AG09319 (cell line): Measurements from ENCODE around the gene OR2T27.
"Not testable (repeated sequence)": the region's sequence is repeated elsewhere in the genome, so short reads cannot be mapped to it uniquely, and the experiment has no call there.

Experiments
- DNase-seq: peaks from one replicate; pipeline ENCODE4 v3.0.0-alpha.2; 2010; ENCODE audit warnings: low read depth; ENCODE audit errors: extremely low read depth
- TF ChIP-seq, protein P1 (sequence below): IDR thresholded peaks from 2 replicates; pipeline ENCODE4 v1.5.1; 2011; ENCODE audit warnings: low read depth, mild to moderate bottlenecking, inconsistent platforms, low read length, moderate library complexity

The OR2T27 gene

GRCh38 chr1:248642971-248643651 is 12.2 kb downstream of the OR2T27 start:
- not testable (repeated sequence) for DNase-seq

- DNase-seq: not testable (repeated sequence)
Measured at GRCh38 chr1:248641583-248641982, 13.7 kb downstream of the OR2T27 start.

DNA sequence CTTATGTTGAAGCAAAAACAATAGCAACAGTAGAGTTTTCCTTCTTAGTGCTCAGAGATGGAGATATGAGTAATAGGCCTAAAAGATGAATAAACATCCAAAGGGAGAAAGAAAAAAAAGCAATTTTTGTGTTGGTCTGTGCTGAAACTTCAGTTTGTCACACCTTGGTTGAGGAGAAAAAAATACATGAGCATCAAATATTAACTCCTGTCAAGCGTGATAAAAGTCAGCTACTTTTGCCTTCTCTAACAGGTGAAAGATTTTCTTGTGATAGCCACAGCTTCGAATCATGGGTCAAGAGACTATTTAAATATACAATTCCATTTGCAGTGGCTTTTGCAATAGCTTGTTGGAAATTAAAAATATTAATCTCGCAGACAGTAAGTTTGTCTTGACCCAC is 14.4 kb downstream of the OR2T27 start:
- not testable (repeated sequence) for DNase-seq

DNA sequence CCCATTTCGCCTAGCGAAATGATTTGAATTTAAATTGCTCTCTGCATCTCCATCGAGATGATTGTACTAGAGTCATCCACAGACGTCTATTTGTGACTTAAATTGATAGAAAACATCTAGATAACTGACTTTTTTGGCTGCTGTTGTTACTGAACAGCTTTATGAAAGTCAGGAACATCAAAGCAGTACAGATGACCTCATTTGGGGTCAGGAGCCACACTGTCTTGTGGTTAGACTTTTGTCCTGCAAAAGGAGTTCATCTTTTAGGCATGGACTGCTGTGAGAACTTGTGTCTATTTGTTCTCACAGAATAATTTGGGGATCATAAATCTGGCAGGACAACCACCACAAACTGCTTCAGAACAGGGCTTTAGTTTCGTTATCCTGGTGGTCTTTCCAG is 15.7 kb downstream of the OR2T27 start:
- DNase-seq: not testable (repeated sequence)

DNA sequence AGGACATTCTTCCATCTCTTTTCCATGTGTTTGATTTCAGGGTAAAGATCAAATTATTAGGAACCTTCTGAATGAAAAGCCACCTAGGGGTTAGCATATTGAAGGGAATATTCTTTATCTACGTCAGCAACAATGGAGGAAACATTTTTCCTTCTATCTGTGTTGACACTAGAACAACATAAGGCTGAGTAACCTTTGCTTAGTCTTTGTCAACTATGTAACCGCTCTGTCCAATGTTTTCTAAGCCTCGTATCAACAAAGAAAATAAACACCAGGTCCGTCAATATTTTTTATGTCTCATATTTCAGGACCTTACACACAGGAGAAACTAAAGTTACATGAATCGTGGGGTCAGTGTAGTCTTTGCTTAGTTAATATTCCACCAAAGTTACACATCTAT is 18.7 kb downstream of the OR2T27 start:
- DNase-seq: not testable (repeated sequence)

DNA sequence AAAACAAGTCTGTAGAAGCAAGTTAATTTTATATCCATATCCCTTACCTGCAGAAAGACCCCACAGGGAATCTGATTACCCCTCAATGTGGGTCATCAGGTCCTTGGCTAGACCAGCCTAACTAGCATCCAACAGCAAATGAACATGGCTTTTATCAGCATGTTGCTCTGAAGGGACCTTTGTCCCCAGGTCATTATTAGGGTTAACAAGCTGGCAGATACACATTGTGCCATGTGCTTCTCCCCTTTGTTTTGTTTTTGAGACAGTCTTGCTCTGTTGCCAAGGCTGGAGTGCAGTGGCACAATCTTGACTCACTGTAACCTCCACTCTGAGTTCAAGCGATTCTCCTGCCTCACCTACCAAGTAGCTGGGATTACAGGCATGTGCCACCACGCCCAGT is 20.3 kb downstream of the OR2T27 start, which contains the start of gene OR2T11:
Gene OR2T11 (minus strand): TSS at position 101 of the 400 bp plus-strand sequence. CDS start 7,963 bp downstream, outside the sequence.
- not testable (repeated sequence) for DNase-seq

GRCh38 chr1:248631354-248632008 is 23.8 kb downstream of the OR2T27 start:
- DNase-seq: no peak
- TF ChIP-seq, protein P1, sequence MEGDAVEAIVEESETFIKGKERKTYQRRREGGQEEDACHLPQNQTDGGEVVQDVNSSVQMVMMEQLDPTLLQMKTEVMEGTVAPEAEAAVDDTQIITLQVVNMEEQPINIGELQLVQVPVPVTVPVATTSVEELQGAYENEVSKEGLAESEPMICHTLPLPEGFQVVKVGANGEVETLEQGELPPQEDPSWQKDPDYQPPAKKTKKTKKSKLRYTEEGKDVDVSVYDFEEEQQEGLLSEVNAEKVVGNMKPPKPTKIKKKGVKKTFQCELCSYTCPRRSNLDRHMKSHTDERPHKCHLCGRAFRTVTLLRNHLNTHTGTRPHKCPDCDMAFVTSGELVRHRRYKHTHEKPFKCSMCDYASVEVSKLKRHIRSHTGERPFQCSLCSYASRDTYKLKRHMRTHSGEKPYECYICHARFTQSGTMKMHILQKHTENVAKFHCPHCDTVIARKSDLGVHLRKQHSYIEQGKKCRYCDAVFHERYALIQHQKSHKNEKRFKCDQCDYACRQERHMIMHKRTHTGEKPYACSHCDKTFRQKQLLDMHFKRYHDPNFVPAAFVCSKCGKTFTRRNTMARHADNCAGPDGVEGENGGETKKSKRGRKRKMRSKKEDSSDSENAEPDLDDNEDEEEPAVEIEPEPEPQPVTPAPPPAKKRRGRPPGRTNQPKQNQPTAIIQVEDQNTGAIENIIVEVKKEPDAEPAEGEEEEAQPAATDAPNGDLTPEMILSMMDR: no peak

- TF ChIP-seq, protein P1: no peak
- no peak for DNase-seq
Measured at GRCh38 chr1:248630551-248630950, 24.8 kb downstream of the OR2T27 start.

GRCh38 chr1:248627971-248628844 is 27.1 kb downstream of the OR2T27 start:
- TF ChIP-seq, protein P1: no peak
- no peak for DNase-seq

DNA sequence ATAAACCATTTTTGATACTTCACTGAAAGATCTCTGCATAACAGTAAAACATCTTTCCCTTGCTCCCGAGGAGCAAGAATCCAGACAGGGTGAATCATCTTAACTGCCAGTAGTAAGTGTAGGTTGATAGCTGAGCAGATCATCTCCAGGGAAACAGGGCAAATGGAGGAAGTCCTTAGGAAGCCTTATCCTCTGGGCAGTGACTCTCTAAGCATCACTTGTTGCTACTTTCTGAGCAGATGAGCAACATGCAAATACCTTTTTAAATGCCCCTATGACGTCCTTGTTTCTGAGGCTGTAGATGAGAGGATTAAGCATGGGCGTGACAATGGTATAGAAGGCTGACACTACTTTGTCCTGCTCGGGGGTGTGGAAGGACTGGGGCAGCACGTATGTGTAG is 29.4 kb downstream of the OR2T27 start:
- no peak for DNase-seq
- TF ChIP-seq, protein P1: no peak
